A673 (cell line): ENCODE results near the gene TSHZ2. TPM values are rescaled to one million over a fixed set of nuclear protein-coding genes. Genes with fewer than 3 reads are reported as not detected.

Experiments used
- BruUV-seq: library from RNA; stranded (reverse); fragments of 400-500 nt; replicated peaks from 2 replicates; lab custom pipeline; 2021; lab: Mats Ljungman, UMichigan
- CTCF ChIA-PET: fragments of 300-600 bp; sonication (Branson Sonifier 250); formaldehyde crosslinking; loops from one replicate; lab custom pipeline; 2022; ENCODE audit warnings: antibody characterized with exemption; lab: Charles Lee
- POLR2A ChIA-PET: fragments of 300-600 bp; sonication (Branson Sonifier 250); formaldehyde crosslinking; loops from one replicate; lab custom pipeline; 2022; ENCODE audit warnings: antibody characterized with exemption; ENCODE audit not compliant: low non-redundant PET; lab: Charles Lee
- DNase-seq: peaks from one replicate; pipeline ENCODE4 v3.0.0-alpha.2; 2015; ENCODE audit warnings: low spot score
- H3K27ac ChIP-seq: fragments of 200-600 bp; sonication (generic); 2 replicates; pipeline ENCODE4 v1.5.1; 2016; ENCODE audit warnings: mixed run types, low read depth, mild to moderate bottlenecking, mixed read lengths, antibody characterized with exemption, low read length; ENCODE audit not compliant: poor library complexity, severe bottlenecking
- H3K27me3 ChIP-seq: fragments of 200-600 bp; sonication (generic); replicated peaks from 2 replicates; pipeline ENCODE4 v1.6.1; 2017; ENCODE audit warnings: mixed run types, low read depth, mild to moderate bottlenecking, mixed read lengths, antibody characterized with exemption, low read length; ENCODE audit not compliant: insufficient read depth, poor library complexity
- H3K36me3 ChIP-seq: fragments of 200-600 bp; sonication (generic); 2 replicates; pipeline ENCODE4 v1.6.1; 2016; ENCODE audit warnings: mixed run types, mild to moderate bottlenecking, mixed read lengths, antibody characterized with exemption, low read length; ENCODE audit not compliant: insufficient read depth, poor library complexity, severe bottlenecking
- H3K4me1 ChIP-seq: fragments of 200-600 bp; sonication (generic); 2 replicates; pipeline ENCODE4 v1.6.1; 2017; ENCODE audit warnings: mixed run types, mild to moderate bottlenecking, mixed read lengths, antibody characterized with exemption, low read length; ENCODE audit not compliant: insufficient read depth, poor library complexity, severe bottlenecking
- H3K4me3 ChIP-seq: fragments of 200-600 bp; sonication (generic); 2 replicates; pipeline ENCODE4 v1.5.1; 2016; ENCODE audit warnings: low read depth, mixed run types, mild to moderate bottlenecking, mixed read lengths, low read length; ENCODE audit not compliant: poor library complexity, severe bottlenecking
- H3K9me3 ChIP-seq: fragments of 200-600 bp; sonication (generic); 2 replicates; pipeline ENCODE4 v1.6.1; 2016; ENCODE audit warnings: mixed run types, low read depth, mild to moderate bottlenecking, mixed read lengths, antibody characterized with exemption, low read length; ENCODE audit not compliant: poor library complexity, severe bottlenecking
- EZH2 ChIP-seq: fragments of 200-600 bp; sonication (generic); IDR thresholded peaks from 2 replicates; pipeline ENCODE4 v1.6.1; 2017; ENCODE audit warnings: borderline replicate concordance, low read depth, mild to moderate bottlenecking, mixed read lengths, antibody characterized with exemption, low read length; ENCODE audit not compliant: poor library complexity, severe bottlenecking
- intact Hi-C: fragments of 100-400 bp; cut with micrococcal nuclease; formaldehyde crosslinking; loops from one replicate; pipeline ENCODE4 v1.10.0; 2022; ENCODE audit not compliant: unreplicated experiment
- total RNA-seq: library from RNA; stranded (reverse); gene quantifications from 2 replicates; pipeline ENCODE4 v1.2.3, GENCODE V29; 2021
- TF ChIP-seq, protein P1 (sequence below): fragments of 300-800, 200-600 bp; sonication (generic); conservative IDR thresholded peaks from 2 replicates; pipeline ENCODE4 v1.5.1; 2017; ENCODE audit warnings: low read depth, mild to moderate bottlenecking, antibody characterized with exemption, low read length, moderate library complexity, mixed read lengths

The TSHZ2 gene
- total RNA-seq, 1 experiment from 2014 or later = 4.1 TPM

DNA sequence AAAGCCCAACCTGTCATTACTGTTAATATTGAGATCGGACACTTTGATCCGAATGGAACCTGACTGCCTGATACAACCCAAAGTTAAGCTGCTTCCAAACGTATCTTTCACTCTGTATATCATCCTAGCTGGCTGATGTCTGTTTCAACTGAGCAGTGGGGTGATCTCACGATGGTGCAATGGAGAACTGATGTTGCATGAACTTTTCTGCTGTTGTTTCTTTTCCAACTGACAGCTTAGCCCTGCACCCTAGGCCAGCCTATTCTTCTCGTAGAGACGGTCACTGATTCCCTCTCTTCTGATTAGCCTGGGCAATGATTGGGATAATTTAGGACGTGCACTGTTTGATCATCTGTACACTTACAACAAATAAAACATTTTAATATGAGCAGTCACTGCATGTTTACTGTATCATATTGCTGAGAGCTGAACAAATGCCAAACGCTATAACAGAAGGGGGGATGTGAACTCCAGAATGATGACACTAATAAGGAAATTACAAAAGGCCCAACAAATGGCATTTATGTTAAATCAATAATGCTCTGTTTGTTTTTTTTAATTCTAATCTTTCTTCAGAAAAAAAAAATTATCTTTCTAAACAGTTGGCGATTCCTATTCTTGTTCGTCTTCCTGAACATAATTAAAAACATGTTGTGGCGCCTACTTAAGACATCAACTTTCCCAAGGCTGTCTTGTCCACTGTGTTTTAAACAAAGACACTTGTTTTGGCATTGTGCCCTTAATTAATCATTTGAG is 436.7 kb downstream of the TSHZ2 start:
- Histone ChIP-seq H3K27me3 (no peaks in the 10 kb centered on the region), H3K36me3 (no peaks in the 10 kb centered on the region), H3K4me3 (no peak overlapping the region), H3K9me3 (no peaks in the 10 kb centered on the region), H3K4me1 (peaks cover 17% of the 10 kb centered on the region), H3K27ac (peak overlapping the region; percentile 21)
- ChIA-PET POLR2A (no interaction called here), CTCF (no interaction called here)
- intact Hi-C loops = no loop called here
- BruUV-seq = no TSS peak
- peak; percentile 18 for DNase-seq
- TF ChIP-seq, protein P1, sequence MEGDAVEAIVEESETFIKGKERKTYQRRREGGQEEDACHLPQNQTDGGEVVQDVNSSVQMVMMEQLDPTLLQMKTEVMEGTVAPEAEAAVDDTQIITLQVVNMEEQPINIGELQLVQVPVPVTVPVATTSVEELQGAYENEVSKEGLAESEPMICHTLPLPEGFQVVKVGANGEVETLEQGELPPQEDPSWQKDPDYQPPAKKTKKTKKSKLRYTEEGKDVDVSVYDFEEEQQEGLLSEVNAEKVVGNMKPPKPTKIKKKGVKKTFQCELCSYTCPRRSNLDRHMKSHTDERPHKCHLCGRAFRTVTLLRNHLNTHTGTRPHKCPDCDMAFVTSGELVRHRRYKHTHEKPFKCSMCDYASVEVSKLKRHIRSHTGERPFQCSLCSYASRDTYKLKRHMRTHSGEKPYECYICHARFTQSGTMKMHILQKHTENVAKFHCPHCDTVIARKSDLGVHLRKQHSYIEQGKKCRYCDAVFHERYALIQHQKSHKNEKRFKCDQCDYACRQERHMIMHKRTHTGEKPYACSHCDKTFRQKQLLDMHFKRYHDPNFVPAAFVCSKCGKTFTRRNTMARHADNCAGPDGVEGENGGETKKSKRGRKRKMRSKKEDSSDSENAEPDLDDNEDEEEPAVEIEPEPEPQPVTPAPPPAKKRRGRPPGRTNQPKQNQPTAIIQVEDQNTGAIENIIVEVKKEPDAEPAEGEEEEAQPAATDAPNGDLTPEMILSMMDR = no peak
- TF ChIP-seq EZH2 = no peak

DNA sequence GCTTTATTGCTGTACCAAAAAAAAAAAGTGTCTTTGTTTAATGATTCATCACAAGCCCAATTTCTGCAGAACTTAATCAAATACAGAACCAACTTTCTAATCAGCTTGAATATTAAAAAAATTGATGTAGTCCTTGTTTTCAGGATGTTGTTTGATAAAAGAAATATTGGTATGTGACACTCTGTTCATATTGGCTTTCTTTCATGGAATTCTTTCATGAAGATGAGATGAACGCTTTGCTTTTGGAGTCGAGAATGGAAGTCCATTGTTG is 437.2 kb downstream of the TSHZ2 start:
- intact Hi-C loops = no loop called here
- no peak overlapping the region for H3K4me3 ChIP-seq
- peaks cover 14% of the 10 kb centered on the region for H3K4me1 ChIP-seq
- TF ChIP-seq EZH2 = no peak
- TF ChIP-seq, protein P1 = no peak
- H3K27ac ChIP-seq = no peak overlapping the region
- no peaks in the 10 kb centered on the region for H3K9me3 ChIP-seq
- ChIA-PET CTCF (no interaction called here), POLR2A (no interaction called here)
- BruUV-seq = no TSS peak
- no peaks in the 10 kb centered on the region for H3K27me3 ChIP-seq
- no peak for DNase-seq
- no peaks in the 10 kb centered on the region for H3K36me3 ChIP-seq

GRCh38 chr20:53411129-53411528 is 439.0 kb downstream of the TSHZ2 start:
- no peak for DNase-seq
- no peaks in the 10 kb centered on the region for H3K27me3 ChIP-seq
- TF ChIP-seq, protein P1 = no peak
- TF ChIP-seq EZH2 = no peak
- H3K4me1 ChIP-seq = peaks cover 14% of the 10 kb centered on the region
- no peaks in the 10 kb centered on the region for H3K36me3 ChIP-seq
- BruUV-seq = no TSS peak
- H3K27ac ChIP-seq = no peak overlapping the region
- no peak overlapping the region for H3K4me3 ChIP-seq
- intact Hi-C loops = no loop called here
- ChIA-PET CTCF (no interaction called here), POLR2A (interaction anchor here (0.6 kb wide), 1 partner anchor 131 kb away, joined by 3 read pairs; no protein-coding TSS in a partner anchor)
- no peaks in the 10 kb centered on the region for H3K9me3 ChIP-seq
